ENCODE measurements around the gene MYPN.

Gene MYPN

DNA sequence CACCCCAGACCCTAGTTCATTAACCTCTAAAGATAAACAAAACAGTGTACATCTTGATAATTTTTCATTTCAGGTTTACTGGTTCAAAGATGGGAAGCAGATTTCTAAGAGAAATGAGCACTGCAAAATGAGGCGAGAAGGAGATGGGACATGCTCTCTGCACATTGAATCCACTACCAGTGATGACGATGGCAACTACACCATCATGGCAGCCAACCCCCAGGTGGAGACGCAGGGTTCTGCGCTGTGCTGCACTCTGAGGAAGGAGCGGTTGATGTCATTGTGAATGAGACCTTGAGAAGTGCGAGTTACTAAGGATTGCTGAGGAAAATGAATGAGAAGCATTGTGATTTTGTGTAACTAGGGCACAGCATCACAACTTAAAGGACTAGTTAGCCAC is 85.0 kb downstream of the MYPN start:
- TF ChIP-seq POLR2AphosphoS5 (IDR thresholded peaks at IDR 0.05; ENCODE audit: low read depth, low read length) (no peak), SIN3A (IDR thresholded peaks at IDR 0.05; ENCODE audit: borderline replicate concordance, insufficient read depth, low read length) (no peak), FOXP2 (optimal IDR thresholded peaks at IDR 0.05; ENCODE audit: borderline replicate concordance, extremely low read depth, extremely low read length, insufficient read depth) (no peak), TAF1 (IDR thresholded peaks at IDR 0.05; ENCODE audit: borderline replicate concordance, insufficient read depth, low read length) (no peak)

- TF ChIP-seq TAF1 (IDR thresholded peaks at IDR 0.05; ENCODE audit: borderline replicate concordance, insufficient read depth, low read length), result no peak
Observed at GRCh38 chr10:68196701-68197100, 87.4 kb downstream of the MYPN start.

GRCh38 chr10:68202960-68203353 is 93.7 kb downstream of the MYPN start:
- TF ChIP-seq SIN3A (IDR thresholded peaks at IDR 0.05; ENCODE audit: borderline replicate concordance, insufficient read depth, low read length) (no peak), POLR2AphosphoS5 (IDR thresholded peaks at IDR 0.05; ENCODE audit: low read depth, low read length) (no peak), TAF1 (IDR thresholded peaks at IDR 0.05; ENCODE audit: borderline replicate concordance, insufficient read depth, low read length) (no peak), FOXP2 (optimal IDR thresholded peaks at IDR 0.05; ENCODE audit: borderline replicate concordance, extremely low read depth, extremely low read length, insufficient read depth) (no peak)
- TF ChIP-seq, protein P1, sequence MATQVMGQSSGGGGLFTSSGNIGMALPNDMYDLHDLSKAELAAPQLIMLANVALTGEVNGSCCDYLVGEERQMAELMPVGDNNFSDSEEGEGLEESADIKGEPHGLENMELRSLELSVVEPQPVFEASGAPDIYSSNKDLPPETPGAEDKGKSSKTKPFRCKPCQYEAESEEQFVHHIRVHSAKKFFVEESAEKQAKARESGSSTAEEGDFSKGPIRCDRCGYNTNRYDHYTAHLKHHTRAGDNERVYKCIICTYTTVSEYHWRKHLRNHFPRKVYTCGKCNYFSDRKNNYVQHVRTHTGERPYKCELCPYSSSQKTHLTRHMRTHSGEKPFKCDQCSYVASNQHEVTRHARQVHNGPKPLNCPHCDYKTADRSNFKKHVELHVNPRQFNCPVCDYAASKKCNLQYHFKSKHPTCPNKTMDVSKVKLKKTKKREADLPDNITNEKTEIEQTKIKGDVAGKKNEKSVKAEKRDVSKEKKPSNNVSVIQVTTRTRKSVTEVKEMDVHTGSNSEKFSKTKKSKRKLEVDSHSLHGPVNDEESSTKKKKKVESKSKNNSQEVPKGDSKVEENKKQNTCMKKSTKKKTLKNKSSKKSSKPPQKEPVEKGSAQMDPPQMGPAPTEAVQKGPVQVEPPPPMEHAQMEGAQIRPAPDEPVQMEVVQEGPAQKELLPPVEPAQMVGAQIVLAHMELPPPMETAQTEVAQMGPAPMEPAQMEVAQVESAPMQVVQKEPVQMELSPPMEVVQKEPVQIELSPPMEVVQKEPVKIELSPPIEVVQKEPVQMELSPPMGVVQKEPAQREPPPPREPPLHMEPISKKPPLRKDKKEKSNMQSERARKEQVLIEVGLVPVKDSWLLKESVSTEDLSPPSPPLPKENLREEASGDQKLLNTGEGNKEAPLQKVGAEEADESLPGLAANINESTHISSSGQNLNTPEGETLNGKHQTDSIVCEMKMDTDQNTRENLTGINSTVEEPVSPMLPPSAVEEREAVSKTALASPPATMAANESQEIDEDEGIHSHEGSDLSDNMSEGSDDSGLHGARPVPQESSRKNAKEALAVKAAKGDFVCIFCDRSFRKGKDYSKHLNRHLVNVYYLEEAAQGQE (IDR thresholded peaks at IDR 0.05; ENCODE audit: insufficient read depth in 1 of 2, low read depth in 2 of 2, low read length in 2 of 2), result no peak

GRCh38 chr10:68208424-68209042 is 99.2 kb downstream of the MYPN start:
- TF ChIP-seq TAF1 (IDR thresholded peaks at IDR 0.05; ENCODE audit: borderline replicate concordance, insufficient read depth, low read length) (no peak), POLR2AphosphoS5 (IDR thresholded peaks at IDR 0.05; ENCODE audit: low read depth, low read length) (no peak)

GRCh38 chr10:68211669-68212068 is 102.4 kb downstream of the MYPN start:
- no peak for TF ChIP-seq POLR2AphosphoS5 (IDR thresholded peaks at IDR 0.05; ENCODE audit: low read depth, low read length)
- TF ChIP-seq FOXP2 (optimal IDR thresholded peaks at IDR 0.05; ENCODE audit: borderline replicate concordance, extremely low read depth, extremely low read length, insufficient read depth), result no peak
- no peak for TF ChIP-seq TAF1 (IDR thresholded peaks at IDR 0.05; ENCODE audit: borderline replicate concordance, insufficient read depth, low read length)
- no peak for TF ChIP-seq SIN3A (IDR thresholded peaks at IDR 0.05; ENCODE audit: borderline replicate concordance, insufficient read depth, low read length)
- TF ChIP-seq, protein P1 (IDR thresholded peaks at IDR 0.05; ENCODE audit: insufficient read depth in 1 of 2, low read depth in 2 of 2, low read length in 2 of 2), result no peak

GRCh38 chr10:68212721-68213352 is 103.5 kb downstream of the MYPN start:
- TF ChIP-seq FOXP2 (optimal IDR thresholded peaks at IDR 0.05; ENCODE audit: borderline replicate concordance, extremely low read depth, extremely low read length, insufficient read depth), result no peak
- TF ChIP-seq, protein P1 (IDR thresholded peaks at IDR 0.05; ENCODE audit: insufficient read depth in 1 of 2, low read depth in 2 of 2, low read length in 2 of 2), result no peak
- no peak for TF ChIP-seq TAF1 (IDR thresholded peaks at IDR 0.05; ENCODE audit: borderline replicate concordance, insufficient read depth, low read length)
- no peak for TF ChIP-seq POLR2AphosphoS5 (IDR thresholded peaks at IDR 0.05; ENCODE audit: low read depth, low read length)
- no peak for TF ChIP-seq SIN3A (IDR thresholded peaks at IDR 0.05; ENCODE audit: borderline replicate concordance, insufficient read depth, low read length)
